ENCODE results near the gene BEST3. TPM values are rescaled to one million over a fixed set of nuclear protein-coding genes. Genes with fewer than 3 reads are reported as not detected.
A peak's percentile ranks its signal among the peaks of the same experiment; 100 is the strongest.
"Not testable (repeated sequence)": the region's sequence is repeated elsewhere in the genome, so short reads cannot be mapped to it uniquely, and the experiment has no call there.

Gene BEST3
- total RNA-seq, 1 donor from 2014 or later: not detected

DNA sequence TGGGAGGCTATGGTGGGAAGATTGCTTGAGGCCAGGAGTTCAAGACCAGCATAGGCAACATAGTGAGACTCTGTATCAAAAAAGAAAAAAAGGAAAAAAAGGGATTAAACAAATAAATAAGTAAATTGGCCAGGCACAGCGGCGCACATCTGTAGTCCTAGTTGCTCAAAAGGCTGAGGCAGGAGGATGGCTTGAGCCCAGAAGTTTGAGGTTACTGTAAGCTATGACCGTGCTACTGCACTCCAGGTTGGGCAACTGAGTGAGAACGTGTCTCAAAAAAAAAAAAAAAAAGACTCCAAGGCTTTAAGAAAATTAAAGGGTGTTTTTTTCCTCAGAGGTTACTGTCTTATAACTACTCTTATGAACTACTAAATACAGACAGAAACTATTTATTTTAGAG, 11.7 kb downstream of the BEST3 start:
- ATAC-seq: no peak

- ATAC-seq: no peak
These were observed 12.4 kb downstream of the BEST3 start for GRCh38 chr12:69686731-69687130.

DNA sequence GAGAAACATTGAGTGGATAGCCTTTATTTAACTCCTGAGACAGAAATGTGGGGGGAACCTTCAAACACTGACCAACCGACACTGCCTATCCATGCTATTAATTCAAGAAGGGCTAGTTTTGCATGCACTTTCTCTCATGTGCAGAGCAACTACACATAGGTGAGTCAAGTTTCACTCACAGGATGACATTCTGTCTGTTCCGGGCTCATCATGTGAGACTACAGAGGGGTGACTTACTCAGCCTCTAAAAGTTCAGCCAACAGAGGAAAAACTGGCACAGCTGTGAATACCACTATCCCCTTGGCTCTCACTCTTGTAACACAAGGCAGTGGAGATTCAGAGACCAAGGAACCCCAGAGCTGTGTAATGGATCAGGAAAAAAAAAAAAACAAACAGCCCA, 13.3 kb downstream of the BEST3 start:
- peak; percentile 32 for ATAC-seq

GRCh38 chr12:69684466-69684865, 14.6 kb downstream of the BEST3 start:
- no peak for ATAC-seq

DNA sequence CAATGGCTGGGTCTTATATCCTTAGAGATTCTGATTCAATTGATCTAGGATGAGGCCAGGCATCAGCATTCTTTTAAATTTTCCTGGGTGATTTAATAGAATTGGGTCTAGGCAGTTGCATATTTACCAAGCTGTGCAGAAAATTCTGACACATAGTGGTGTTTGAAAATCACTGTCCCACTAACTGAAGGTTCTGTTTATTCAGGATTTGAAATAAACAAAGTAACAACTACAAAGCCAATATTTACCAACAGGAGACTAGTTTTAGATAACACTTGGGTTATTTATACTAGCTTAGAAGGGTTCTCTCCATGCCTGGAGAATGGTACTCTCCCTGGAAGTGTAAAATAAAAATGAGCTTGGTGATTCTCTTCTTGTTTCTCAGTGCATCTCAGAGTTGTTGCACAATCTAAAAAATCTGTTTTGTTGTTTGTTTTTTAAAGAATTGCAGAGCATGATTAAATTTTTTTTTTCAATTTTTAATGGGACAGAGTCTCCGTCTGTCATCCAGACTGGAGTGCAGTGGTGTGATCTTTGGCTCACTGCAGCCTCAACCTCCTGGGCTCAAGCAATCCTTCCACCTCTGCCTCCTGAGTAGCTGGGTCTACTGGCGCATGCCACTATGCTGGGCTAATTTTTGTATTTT, 16.9 kb downstream of the BEST3 start:
- no peak for ATAC-seq

- ATAC-seq: no peak
These were observed 20.0 kb downstream of the BEST3 start for GRCh38 chr12:69679119-69679518.

DNA sequence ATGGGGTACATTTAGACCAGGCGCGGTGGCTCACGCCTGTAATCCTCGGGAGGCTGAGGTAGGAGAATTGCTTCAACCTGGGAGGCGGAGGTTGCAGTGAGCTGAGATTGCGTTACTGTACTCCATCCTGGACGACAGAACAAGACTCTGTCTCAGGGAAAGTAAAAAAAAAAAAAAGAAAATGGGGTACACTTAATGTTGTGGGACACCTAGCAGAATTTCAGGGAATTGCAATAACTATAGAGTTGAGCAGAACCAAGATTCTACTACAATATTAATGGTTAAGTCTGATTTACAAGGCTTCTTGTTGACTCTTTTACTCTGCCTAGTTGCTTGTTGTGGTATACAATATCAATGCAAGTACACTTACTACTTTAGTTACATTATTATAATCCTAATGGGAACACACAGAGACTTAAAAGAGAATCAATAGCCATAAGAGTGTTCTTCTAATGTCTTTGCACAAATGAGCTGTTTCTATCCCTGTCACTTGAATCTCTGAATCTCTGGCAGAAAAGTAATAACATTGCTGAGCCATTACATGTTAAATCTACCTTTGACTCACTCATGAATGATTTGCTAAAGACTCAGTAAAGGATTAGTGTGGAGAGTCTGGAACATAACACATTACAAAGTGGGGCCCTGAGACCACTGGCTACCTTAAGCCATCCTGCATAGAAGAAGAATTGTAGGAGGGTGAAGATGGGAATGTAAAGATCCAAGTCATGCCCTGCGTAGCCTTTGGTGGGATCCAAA, 22.7 kb downstream of the BEST3 start:
- ATAC-seq: no peak

- no peak for ATAC-seq
These were observed 26.9 kb downstream of the BEST3 start for GRCh38 chr12:69672195-69672594.

DNA sequence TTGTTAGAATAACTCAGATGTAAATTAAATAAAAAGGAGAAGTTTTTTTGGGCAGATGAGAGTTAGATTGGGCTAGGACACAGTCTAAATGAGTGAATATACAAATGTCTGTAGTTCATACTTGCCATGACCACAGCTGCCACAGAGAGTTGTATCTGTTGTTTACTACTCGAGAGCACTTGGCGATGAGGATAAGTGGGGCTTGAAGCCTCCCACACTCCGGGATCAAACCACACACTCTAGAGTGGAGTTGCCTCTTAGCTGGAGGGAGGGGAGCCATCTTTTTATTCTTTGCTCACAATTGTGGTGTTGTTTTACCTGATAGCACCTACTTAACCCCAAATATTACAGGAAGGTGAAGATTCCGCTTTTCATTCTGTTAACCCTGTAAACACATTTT, 27.5 kb downstream of the BEST3 start:
- ATAC-seq: no peak

- ATAC-seq: no peak
These were observed 32.3 kb downstream of the BEST3 start for GRCh38 chr12:69666798-69667197.

GRCh38 chr12:69664930-69665377, 34.1 kb downstream of the BEST3 start:
- ATAC-seq: not testable (repeated sequence)

DNA sequence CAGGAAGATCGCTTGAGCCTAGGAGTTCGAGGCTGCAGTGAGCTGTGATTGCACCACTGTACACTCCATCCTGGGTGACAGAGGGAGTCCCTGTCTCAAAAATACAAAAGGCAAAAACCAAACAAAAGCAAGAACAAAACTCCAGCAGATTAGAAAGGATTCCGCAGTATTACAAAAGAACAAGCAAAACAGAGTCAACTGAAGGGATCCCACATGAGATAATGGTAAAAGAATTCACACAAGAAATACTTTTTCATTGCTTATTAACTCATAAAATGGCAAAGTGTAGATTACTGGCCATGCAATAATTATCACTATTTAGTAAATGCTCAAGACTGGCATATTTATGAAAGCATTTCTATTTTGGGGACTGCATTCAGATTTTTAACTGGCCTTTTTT, 35.4 kb downstream of the BEST3 start:
- no peak for ATAC-seq

GRCh38 chr12:69662764-69663163, 36.3 kb downstream of the BEST3 start:
- no peak for ATAC-seq

DNA sequence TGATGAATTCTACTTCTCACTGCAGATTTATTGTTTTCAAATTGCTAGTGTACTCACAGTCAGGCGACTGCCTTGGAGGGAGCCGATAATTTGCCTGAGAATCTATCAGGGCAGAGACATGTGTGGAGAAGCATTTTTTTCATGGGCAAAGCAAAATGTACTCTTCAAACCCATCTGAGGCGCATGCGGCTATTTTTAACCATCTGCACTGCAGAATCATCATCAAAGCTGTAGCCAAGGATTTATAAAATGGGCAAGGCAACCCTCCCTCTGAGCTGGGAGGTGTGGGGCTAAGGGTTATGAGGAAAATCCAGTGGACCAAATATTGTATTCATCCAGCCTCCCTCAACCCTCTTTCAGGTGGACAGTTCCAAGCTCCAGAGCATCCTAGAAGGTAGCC, 37.7 kb downstream of the BEST3 start:
- no peak for ATAC-seq

GRCh38 chr12:69660164-69660863, 38.8 kb downstream of the BEST3 start:
- no peak for ATAC-seq

- ATAC-seq: no peak
These were observed 40.9 kb downstream of the BEST3 start for GRCh38 chr12:69658203-69658602.

DNA sequence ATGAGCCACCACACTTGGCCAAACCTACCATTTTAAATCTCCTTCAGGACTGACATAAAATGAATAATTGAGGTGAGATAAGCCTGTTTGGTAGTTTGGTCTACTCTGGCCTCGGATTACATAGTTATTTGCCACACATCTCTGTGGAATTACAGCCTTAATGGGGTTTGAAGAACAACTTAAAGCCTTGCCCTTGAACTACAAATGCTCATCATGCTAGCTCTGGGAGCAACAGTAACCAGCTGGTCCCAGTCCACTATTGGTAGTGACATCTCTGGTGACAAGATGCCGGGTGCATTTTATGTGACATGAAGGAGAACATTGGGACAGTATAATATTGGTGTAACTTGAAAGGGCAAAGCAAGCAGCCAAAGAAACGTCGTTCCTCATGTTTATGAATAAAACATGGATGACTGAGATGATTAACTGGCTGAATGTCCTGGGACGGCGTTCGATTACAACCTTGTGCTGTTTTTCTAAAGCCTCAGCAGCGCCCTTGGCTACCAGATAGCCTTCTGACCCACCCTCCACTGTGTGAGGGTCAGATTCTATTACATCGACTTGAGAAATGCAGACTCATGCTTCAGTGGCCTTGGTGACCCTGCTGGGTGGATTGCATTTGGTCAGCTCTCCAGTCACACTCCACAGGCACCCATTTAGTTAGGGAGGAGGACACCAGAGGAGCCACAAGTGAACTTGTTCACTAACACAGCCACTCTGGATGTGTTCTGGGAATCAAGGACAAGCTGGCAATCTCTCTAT, 41.5 kb downstream of the BEST3 start:
- ATAC-seq: no peak

- ATAC-seq: no peak
These were observed 43.3 kb downstream of the BEST3 start for GRCh38 chr12:69655616-69656340.

GRCh38 chr12:69653703-69654102, 45.4 kb downstream of the BEST3 start:
- ATAC-seq: peak; percentile 26

- ATAC-seq: no peak
These were observed 47.2 kb downstream of the BEST3 start for GRCh38 chr12:69651922-69652321.

GRCh38 chr12:69649529-69649928, 49.6 kb downstream of the BEST3 start:
- ATAC-seq: no peak

DNA sequence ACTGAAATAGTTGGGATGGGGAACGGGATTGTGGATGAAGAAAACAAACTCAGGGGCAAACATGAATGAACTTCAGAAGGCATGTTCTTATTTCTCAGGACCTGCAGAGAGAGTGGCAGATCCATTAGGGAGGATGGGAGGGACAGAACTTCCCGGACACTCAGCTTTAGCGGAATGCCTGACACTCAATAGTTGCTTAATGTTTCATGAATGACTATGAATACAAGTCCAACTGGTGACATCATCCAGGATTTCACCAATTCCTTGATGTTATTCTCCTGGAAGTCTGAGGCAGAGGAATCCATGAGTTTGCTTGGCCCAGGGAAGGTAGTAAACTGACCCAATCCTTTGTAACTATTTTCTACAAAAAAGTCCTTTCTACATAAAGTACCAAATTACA, 50.6 kb downstream of the BEST3 start:
- no peak for ATAC-seq

Data from esophagus mucosa (tissue), 1 donor.